ENCODE measurements around the gene SYNJ1. TPM values are rescaled to one million over a fixed set of nuclear protein-coding genes. Genes with fewer than 3 reads are reported as not detected.
"Not testable (repeated sequence)": the region's sequence is repeated elsewhere in the genome, so short reads cannot be mapped to it uniquely, and the experiment has no call there.

Gene SYNJ1
- total RNA-seq, 6 experiments from 2014 or later = 5.6 to 8.7 (median 6.9) TPM

DNA sequence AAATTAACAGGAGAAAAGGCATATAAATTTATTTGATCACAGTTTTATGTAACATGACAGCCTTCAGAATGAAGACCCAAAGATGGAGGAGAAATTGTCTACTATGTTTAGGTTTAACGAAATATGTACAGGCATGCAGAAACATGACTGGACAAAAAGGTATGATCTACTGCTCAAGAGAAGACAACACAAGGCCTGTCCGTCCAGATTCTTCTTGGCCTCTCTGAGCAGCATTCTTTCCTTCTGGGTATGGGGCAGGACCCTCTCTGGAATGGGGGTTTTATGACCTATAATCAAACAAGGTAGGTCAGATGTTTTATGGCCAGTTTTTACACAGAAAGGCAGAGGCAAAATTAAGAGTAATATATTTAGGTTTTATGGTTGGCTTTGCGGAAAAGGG is 13.5 kb upstream of the SYNJ1 start:
- intact Hi-C loops (cut with DNase I) = no loop called here
- Histone ChIP-seq H3K27ac (no peak overlapping the region), H3K4me3 (no peak overlapping the region), H3K27me3 (no peaks in the 10 kb centered on the region), H3K9me3 (no peaks in the 10 kb centered on the region), H3K36me3 (peaks cover 0 to 79% (median 31%) of the 10 kb centered on the region in 4 donors), H3K4me1 (no peaks in the 10 kb centered on the region)
- DNase-seq = no peak
- ATAC-seq = no peak
- TF ChIP-seq, protein P1, sequence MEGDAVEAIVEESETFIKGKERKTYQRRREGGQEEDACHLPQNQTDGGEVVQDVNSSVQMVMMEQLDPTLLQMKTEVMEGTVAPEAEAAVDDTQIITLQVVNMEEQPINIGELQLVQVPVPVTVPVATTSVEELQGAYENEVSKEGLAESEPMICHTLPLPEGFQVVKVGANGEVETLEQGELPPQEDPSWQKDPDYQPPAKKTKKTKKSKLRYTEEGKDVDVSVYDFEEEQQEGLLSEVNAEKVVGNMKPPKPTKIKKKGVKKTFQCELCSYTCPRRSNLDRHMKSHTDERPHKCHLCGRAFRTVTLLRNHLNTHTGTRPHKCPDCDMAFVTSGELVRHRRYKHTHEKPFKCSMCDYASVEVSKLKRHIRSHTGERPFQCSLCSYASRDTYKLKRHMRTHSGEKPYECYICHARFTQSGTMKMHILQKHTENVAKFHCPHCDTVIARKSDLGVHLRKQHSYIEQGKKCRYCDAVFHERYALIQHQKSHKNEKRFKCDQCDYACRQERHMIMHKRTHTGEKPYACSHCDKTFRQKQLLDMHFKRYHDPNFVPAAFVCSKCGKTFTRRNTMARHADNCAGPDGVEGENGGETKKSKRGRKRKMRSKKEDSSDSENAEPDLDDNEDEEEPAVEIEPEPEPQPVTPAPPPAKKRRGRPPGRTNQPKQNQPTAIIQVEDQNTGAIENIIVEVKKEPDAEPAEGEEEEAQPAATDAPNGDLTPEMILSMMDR (IDR thresholded peaks at IDR 0.05) = no peak
- TF ChIP-seq POLR2A (IDR thresholded peaks at IDR 0.05) = no peak
- WGBS (ENCODE audit: insufficient coverage, low coverage, low lambda C conversion rate, missing lambda C conversion rate) = 96% methylated on average over 3 of the region's 3 CpGs

DNA sequence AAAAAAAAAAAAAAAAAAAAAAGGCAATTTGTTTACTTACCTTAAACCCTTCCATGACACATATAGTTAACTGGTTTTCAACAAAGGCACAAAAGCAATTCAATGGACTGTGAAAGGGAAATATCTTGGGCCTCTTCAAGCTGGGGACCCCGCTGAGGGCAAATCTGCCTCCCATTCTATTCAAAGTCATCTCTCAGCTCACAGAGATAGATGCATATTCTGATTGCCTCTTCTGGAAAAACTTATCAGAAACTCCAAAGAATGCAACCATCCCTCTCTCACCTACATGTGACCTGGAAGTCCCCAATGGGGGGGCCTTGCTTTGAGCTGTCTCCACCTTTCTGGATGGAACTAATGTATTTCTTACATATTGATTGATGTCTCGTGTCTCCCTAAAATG is 12.1 kb upstream of the SYNJ1 start:
- DNase-seq (no peak), ATAC-seq (no peak)
- H3K36me3 ChIP-seq = peaks cover 0 to 77% (median 25%) of the 10 kb centered on the region in 4 donors
- no peaks in the 10 kb centered on the region for H3K4me1 ChIP-seq
- H3K27ac ChIP-seq = no peak overlapping the region
- H3K27me3 ChIP-seq = no peaks in the 10 kb centered on the region
- 100% methylated on average over 2 of the region's 2 CpGs for WGBS (ENCODE audit: insufficient coverage, low coverage, low lambda C conversion rate, missing lambda C conversion rate)
- no peak for TF ChIP-seq POLR2A (IDR thresholded peaks at IDR 0.05)
- TF ChIP-seq, protein P1 (IDR thresholded peaks at IDR 0.05) = no peak
- intact Hi-C loops (cut with DNase I) = no loop called here
- no peak overlapping the region for H3K4me3 ChIP-seq
- H3K9me3 ChIP-seq = no peaks in the 10 kb centered on the region

DNA sequence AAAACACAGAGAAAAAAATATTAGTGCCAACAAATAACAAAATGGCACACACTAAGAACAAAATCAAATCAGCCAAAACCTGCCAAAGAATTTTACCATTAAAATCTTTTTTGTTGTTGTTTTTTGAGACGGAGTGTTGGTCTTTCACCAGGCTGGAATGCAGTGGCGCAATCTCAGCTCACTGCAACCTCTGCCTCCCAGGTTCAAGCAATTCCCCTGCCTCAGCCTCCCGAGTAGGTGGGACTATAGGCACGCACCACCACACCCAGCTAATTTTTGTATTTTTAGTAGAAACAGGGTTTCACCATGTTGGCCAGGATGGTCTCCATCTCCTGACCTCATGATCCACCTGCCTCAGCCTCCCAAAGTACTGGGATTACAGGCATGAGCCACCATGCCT is 8.3 kb upstream of the SYNJ1 start:
- H3K27ac ChIP-seq; H3K4me1 ChIP-seq; ATAC-seq; H3K27me3 ChIP-seq; H3K9me3 ChIP-seq; intact Hi-C loops (cut with DNase I); DNase-seq; H3K4me3 ChIP-seq: not testable (repeated sequence)
- WGBS (ENCODE audit: insufficient coverage, low coverage, low lambda C conversion rate, missing lambda C conversion rate) = 75% methylated on average over 4 of the region's 4 CpGs
- peaks cover 0 to 40% (median 2%) of the 10 kb centered on the region in 4 donors for H3K36me3 ChIP-seq

DNA sequence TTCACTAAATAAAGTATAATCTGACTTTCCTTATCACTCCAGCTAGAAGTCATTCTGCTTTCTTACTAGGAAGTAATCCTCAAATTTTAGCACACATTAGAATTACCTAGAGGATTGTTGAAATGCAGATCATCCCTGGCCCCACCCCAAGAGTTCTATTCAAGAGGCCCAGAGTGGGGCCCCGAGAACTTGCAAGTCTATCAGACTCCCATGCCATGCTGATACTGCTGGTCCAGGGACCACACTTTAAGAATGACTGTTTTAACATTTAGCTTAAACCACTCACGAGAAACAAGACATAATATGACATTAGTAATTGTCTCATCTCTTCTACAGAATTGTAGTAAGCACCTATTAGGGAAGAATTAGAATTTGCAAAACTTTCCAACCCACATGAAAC is 7.7 kb upstream of the SYNJ1 start:
- H3K4me1 ChIP-seq = no peaks in the 10 kb centered on the region
- TF ChIP-seq, protein P1 (IDR thresholded peaks at IDR 0.05) = no peak
- no peak for TF ChIP-seq POLR2A (IDR thresholded peaks at IDR 0.05)
- peaks cover 0 to 37% (median 2%) of the 10 kb centered on the region in 4 donors for H3K36me3 ChIP-seq
- H3K4me3 ChIP-seq = no peak overlapping the region
- no peaks in the 10 kb centered on the region for H3K9me3 ChIP-seq
- DNase-seq (no peak), ATAC-seq (no peak)
- no peaks in the 10 kb centered on the region for H3K27me3 ChIP-seq
- intact Hi-C loops (cut with DNase I) = no loop called here
- no peak overlapping the region for H3K27ac ChIP-seq
- 83% methylated on average over 2 of the region's 2 CpGs for WGBS (ENCODE audit: insufficient coverage, low coverage, low lambda C conversion rate, missing lambda C conversion rate)

DNA sequence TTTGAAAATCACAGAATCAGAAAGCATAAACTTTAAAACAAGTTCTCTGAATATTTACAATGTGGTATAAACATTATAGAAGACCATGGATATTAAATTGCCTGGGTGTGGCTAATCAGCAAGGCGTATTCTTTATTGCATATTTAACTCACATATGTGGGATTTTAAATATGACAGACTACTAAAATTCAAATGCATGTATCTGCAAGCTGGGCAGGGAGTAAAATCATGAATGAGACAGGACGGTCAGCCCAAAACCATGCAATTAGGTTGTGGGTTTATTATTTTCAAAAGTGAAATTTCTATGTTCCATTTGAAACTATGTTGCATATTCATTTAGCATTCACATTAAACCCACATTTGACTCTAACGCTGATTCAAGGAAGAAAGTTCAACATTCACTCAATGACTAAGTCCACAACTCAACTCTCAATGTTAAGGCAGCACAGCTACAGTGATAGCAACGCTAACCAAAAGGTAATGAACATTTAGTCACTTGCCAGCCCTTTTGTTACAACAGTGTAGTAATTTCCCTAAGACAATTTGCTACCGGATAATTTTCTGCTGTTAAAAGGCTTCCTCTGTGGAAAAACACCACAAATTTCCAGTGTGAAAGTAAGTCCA is 6.3 kb upstream of the SYNJ1 start:
- peaks cover 0 to 35% (median 2%) of the 10 kb centered on the region in 4 donors for H3K36me3 ChIP-seq
- H3K27ac ChIP-seq = no peak overlapping the region
- no peak overlapping the region for H3K4me3 ChIP-seq
- ATAC-seq (no peak), DNase-seq (no peak)
- WGBS (ENCODE audit: insufficient coverage, low coverage, low lambda C conversion rate, missing lambda C conversion rate) = 87% methylated on average over 5 of the region's 5 CpGs
- intact Hi-C loops (cut with DNase I) = no loop called here
- no peaks in the 10 kb centered on the region for H3K27me3 ChIP-seq
- H3K9me3 ChIP-seq = no peaks in the 10 kb centered on the region
- no peaks in the 10 kb centered on the region for H3K4me1 ChIP-seq
- no peak for TF ChIP-seq POLR2A (IDR thresholded peaks at IDR 0.05)
- TF ChIP-seq, protein P1 (IDR thresholded peaks at IDR 0.05) = no peak

All from right lobe of liver (tissue), 6 donors.